Loucy (cell line): ENCODE measurements around the gene LIN28B.

Experiments used
- EZH2phosphoT487 ChIP-seq: fragments of 200-600 bp; IDR thresholded peaks from 2 replicates; pipeline ENCODE4 v1.6.1; 2018; ENCODE audit warnings: antibody characterized with exemption, mild to moderate bottlenecking, moderate library complexity, borderline replicate concordance
- TF ChIP-seq, protein P1 (sequence below): fragments of 200-600 bp; sonication (generic); conservative IDR thresholded peaks from 2 replicates; pipeline ENCODE4 v1.5.1; 2014; ENCODE audit warnings: mild to moderate bottlenecking, antibody characterized with exemption, low read length

DNA sequence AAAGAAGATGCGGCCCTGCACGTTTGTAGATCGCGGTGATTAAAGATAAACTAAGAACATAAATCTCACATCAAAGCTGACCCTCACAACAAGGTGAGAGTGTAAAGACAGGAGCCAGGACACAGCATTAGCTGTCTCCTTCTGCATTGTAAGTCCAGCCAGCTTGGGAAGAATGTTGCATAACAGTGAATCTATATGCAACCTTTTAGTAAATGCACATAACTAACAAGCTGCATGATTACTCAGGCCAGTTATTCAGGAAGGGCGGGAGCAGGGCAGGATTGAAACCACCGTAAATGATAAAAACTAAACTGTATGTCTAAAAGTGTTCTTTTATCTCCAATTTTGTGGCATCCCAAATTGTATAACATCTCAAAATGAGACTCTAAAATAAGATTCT lies 165.8 kb downstream of the LIN28B start:
- TF ChIP-seq, protein P1, sequence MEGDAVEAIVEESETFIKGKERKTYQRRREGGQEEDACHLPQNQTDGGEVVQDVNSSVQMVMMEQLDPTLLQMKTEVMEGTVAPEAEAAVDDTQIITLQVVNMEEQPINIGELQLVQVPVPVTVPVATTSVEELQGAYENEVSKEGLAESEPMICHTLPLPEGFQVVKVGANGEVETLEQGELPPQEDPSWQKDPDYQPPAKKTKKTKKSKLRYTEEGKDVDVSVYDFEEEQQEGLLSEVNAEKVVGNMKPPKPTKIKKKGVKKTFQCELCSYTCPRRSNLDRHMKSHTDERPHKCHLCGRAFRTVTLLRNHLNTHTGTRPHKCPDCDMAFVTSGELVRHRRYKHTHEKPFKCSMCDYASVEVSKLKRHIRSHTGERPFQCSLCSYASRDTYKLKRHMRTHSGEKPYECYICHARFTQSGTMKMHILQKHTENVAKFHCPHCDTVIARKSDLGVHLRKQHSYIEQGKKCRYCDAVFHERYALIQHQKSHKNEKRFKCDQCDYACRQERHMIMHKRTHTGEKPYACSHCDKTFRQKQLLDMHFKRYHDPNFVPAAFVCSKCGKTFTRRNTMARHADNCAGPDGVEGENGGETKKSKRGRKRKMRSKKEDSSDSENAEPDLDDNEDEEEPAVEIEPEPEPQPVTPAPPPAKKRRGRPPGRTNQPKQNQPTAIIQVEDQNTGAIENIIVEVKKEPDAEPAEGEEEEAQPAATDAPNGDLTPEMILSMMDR = no peak
- no peak for TF ChIP-seq EZH2phosphoT487
